Stimulated activated CD4-positive, alpha-beta T cell treated with anti-CD3 and anti-CD28 coated beads, Interleukin-12 subunit alpha, Interleukin-12 subunit beta, amount 100 ng/mL, for 48 hours (primary cell): ENCODE results near the gene SDHA.
"Not testable (repeated sequence)": the region's sequence is repeated elsewhere in the genome, so short reads cannot be mapped to it uniquely, and the experiment has no call there.

Experiments
- DNase-seq, 3 donors: peaks; one replicate each; pipeline ENCODE4 v3.0.0-alpha.2; 2020; ENCODE audit warnings: low read depth in 2 of 3, low spot score in 1 of 3

SDHA gene

DNA sequence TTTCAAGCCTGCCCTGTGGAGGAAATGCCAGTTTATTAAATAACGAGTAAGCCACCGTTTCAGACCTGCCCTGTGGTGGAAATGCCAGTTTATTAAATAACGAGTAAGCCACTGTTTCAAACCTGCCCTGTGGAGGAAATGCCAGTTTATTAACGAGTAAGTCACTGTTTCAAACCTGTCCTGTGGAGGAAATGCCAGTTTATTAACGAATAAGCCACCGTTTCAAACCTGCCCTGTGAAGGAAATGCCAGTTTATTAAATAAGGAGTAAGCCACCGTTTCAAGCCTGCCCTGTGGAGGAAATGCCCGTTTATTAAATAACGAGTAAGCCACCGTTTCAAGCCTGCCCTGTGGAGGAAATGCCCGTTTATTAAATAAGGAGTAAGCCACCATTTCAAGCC is 33.9 kb downstream of the SDHA start:
- not testable (repeated sequence) for DNase-seq

DNA sequence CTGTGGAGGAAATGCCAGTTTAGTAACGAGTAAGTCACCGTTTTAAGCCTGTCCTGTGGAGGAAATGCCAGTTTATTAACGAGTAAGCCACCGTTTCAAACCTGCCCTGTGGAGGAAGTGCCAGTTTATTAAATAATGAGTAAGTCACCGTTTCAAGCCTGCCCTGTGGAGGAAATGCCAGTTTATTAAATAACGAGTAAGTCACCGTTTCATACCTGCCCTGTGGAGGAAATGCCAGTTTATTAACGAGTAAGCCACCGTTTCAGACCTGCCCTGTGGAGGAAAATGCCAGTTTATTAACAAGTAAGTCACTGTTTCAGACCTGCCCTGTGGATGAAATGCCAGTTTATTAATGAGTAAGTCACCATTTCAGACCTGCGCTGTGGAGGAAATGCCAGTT is 34.4 kb downstream of the SDHA start:
- DNase-seq: no peak

DNA sequence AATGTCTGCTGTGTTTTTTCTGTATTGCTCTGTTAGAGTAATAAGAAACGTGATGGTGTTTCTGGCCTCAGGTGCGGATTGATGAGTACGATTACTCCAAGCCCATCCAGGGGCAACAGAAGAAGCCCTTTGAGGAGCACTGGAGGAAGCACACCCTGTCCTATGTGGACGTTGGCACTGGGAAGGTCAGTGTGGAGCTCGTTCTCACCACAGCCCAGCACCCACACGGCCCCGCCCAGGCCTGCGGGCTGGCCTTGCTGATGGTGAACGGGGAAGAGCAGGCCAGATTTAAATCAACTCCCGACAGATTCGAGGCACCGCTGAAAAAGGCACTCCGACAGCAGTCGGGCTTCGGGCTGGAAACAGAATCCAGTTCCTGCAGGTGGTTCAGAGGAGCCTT is 36.2 kb downstream of the SDHA start:
- not testable (repeated sequence) for DNase-seq

DNA sequence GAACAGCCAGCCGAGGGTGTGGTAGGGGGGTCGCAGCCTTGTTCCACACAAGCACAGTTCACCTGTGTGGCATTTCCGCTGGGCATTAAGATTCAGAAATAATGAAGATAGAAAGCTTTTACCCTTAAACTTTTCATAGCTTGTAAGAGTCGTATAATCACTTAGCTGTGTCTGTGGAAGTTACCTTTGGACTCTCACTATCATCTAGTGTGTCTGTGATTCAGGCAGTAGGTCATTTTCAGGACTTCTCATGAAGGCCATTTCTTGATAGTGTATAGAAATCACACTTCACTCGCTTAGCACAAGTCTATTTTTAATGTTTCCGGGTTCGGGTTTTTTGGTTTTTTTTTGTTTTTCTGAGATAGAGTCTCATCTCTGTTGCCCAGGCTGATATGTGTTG is 37.0 kb downstream of the SDHA start:
- not testable (repeated sequence) for DNase-seq

DNA sequence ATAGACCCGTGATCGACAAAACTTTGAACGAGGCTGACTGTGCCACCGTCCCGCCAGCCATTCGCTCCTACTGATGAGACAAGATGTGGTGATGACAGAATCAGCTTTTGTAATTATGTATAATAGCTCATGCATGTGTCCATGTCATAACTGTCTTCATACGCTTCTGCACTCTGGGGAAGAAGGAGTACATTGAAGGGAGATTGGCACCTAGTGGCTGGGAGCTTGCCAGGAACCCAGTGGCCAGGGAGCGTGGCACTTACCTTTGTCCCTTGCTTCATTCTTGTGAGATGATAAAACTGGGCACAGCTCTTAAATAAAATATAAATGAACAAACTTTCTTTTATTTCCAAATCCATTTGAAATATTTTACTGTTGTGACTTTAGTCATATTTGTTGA is 38.2 kb downstream of the SDHA start:
- DNase-seq: not testable (repeated sequence)

DNA sequence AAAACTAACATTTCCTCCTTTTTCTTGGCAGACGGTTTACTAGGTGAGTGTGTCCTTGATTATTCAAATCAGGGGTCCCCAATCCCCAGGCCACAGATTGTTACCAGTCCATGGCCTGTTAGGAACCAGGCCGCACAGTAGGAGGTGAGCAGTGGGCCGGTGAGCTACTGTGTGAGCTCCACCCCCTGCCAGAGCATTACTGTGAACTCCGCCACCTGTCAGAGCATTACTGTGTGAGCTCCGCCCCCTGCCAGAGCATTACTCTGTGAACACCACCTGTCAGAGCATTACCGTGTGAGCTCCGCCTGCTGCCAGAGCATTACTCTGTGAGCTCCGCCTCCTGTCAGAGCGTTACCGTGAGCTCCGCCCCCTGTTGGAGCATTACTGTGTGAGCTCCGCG is 39.0 kb downstream of the SDHA start:
- DNase-seq: no peak

DNA sequence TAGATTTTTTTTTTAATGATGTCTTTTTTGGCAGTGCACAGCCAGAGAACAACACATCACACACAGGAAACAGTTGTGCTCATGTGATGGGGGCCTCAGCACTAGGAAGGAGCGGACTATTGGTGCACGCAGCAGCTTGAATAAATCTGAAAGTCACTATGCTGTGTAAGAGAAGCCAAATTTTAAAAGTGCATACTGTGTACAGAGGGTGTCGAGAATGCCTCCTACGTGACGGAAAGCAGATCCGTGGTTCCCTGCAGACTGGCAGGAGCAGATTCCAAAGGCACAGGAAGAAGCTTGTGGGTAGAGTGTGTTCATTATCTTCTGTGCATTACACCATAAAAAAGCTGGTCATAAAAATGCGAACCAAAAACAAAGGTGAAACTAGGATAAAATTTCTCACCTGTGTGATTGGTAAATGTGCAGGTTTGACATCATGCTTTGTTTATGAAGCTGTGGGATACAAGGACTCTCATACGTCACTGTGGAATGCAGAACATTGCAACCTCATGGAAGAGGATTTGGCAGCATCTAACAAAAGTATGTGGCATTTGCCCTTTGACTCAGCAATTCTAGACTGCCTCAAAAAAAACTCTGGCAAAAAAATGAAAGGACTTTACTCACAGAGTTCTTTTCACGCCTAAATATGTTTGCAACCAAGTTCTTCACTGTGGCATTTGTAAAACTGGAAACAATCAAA is 45.3 kb downstream of the SDHA start:
- DNase-seq: not testable (repeated sequence)

DNA sequence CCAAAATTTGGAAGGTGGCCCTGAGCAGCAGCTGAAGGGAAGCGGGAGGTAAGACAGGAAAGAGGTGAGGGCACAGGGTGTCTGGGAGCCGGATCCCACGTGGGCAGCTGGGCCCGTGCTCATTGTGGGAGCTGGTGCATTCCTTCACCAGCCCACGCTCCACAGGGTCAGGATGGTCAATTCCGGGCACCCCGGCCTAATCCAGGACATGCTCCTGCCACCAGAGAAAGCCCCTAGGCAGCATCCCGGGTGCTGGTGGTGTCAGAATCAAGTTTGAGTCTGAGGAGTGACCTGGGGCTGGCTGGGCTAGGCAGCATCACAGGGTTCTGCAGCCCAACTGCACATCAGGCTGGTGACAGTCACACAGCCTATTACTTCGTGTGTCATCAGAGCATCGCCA is 46.2 kb downstream of the SDHA start:
- no peak for DNase-seq

DNA sequence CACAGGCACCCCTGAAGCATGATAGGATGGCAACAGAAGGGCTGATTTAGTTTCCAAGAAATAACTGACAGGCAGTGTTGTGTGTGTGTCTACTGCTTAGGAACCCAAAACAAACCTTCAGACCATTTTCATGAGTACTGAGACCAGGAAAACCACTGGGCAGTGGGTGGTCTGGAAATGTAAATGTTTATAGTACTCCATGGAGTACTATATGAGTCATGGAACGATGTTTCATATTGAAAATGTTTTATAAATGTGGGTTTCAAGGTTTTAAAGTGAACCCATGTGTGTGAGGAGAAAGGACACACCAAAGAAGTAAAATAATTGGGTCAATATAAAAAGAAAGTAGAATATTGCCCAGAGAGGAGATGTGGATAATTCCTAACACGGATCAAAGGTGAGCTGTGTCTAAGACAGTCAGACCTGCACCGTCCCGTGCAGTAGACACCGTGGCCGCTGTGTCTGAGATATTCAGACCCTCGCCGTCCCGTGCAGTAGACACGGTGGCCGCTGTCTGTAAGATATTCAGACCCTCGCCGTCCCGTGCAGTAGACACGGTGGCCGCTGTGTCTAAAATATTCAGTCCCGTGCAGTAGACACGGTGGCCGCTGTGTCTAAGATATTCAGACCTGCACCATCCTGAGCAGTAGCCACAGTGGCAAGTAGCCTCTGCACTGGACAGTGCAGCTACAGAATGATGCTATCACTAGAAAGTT is 48.3 kb downstream of the SDHA start:
- not testable (repeated sequence) for DNase-seq

DNA sequence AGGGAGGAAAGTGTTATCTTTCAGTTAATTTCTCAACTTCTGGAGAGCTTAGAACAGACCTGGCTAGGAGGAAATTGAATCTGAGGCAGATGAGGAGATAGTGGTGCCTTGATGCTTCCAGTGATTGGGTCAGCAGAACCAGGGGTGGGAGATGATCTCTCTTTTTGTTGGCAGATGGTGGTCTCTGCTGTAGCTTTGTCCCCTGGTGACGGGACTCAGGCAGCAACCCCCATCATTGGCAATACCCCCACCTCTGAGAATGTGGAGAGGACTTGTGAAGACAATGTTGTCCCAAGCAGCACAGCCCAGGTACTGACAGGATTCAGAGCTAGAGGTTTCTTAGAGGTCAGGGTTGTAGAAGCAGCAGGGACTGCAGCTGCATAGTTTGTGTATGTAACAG is 49.6 kb downstream of the SDHA start:
- no peak for DNase-seq

DNA sequence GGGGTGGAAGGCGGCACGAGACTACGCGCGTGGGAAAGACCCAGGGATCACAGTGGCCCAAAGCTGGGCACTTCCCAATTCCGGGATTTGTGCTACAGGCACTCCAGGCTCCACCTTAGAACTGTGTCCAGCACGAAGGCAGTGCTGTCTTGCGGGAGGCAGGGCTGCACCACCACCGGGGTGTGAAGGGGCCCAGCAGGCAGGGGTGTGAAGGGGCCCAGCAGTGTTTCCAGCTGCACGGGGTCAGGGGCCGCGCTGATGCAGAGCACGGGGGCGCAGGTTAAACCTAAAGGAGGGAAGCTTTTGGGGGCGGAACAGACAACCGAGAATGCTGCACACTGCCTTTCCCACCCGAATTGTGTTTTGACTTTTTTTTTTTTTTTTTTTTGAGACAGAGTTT is 52.2 kb downstream of the SDHA start:
- no peak for DNase-seq

DNA sequence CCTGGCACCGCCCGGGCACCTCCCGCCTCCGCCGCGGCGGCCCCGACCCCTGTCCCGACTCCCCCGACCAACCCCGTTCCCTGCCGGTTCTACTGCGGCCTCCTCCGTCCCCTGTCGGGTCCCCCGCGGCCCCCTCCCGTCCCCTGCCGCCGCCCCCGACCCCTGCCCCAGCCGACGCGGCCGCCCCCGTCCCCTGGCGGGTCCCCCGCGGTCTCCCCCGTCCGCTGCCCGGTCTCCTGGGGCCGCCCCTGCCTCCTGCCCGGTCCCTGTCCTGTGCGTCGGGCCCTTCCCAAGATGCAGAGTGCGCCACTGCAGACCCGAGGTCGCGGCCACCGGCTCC is 53.7 kb downstream of the SDHA start:
- not testable (repeated sequence) for DNase-seq

DNA sequence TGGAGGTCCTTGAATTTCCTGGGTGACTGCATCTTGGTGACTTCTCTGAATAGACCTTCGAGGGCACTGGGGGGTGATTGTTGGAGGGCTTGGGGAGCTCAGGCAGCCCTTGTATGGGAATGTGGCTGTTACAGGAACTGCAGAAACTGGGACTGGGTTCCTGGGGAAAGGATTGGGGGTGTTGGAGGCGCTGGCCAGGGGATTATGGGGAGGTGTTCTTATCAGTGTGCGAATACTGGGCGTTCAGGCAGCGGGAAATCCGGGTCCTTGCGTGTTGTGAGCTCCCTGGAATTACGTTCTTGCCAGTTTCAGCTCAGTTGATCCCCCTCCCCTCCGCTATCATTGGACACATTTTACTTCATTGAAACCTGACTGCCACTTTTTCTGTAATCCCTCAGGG is 55.0 kb downstream of the SDHA start:
- not testable (repeated sequence) for DNase-seq

DNA sequence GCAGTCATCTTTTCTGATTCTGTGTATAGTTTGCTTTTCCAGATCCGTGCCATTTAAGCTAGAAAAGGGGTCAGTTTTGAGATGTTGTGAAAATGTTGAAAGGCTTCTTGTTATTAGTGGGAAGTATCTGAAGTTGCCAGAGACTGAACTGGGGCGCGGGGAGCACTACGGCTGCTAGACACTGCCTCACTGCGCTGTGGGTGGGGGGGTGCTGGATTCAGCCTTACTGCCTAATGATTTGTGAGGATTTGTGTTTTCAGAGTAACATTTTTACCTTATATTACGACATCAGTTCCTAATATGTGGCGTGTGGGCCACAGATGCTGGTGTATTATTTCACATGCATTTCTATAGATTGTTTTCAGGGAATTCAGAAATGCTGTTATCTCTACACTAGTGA is 55.4 kb downstream of the SDHA start:
- not testable (repeated sequence) for DNase-seq

DNA sequence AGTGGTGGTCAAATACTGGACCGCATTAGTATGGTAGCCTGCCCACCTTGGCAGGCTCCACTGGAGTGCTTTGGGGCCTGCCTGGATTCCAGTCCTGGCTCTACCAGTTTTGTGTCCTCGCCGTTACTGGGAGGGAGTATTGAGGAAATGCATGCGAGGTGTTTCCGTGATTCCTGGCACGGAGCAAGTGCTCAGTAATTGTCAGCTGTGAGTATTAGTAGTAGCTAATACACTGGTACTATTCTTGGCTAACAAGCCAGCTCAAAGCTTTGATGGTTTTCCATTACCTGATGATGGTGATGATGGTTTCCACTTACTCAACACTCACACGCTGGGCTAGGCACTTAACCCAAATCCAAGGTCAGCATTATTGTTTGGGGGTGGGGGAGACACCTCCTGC is 56.2 kb downstream of the SDHA start:
- DNase-seq: not testable (repeated sequence)

DNA sequence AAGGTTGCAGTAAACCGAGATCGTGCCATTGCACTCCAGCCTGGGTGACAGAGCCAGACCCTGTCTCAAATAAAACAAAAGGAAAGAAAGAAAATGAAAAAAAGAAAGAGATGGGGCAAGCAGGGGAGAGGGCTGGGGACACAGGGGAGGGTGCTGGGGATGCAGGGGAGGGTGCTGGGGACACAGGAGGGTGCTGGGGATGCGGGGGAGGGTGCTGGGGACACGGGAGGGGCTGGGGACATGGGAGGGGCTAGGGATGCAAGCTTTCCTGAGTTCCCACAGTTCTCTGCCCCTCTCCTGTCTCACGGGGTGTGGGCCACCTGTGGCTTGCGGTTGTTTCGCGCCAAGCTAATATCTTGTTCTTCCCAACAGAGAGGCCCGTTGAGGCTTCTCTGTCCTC is 60.5 kb downstream of the SDHA start:
- DNase-seq: no peak

DNA sequence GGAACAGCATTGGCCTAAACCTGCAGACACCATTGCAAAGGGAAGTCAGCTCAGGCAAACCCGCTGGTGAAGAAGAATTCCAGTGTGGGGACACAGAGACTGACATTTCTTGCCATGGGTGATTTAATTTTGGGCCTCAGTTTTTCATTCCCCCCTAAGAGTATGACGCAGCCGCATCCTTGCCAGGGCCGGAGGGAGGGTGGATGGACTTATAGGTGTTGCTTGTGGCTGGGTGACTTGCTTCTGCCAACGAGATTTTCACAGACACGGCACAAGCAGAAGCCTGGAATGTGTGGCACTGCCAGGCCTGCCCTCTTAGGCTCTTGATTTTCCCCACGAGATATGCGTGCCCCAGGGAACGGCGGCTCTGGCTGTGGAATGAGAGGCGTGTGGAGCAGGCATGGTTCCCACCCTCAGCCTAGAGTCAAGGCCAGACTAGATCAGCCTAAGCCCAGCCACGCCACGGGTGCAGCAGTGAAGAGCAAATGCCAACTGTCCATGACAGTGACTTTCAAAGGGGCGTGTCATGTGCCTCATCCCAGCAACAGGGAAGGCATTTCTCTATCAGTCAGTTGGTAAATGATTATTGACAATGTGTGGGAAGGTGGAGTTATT is 61.0 kb downstream of the SDHA start:
- DNase-seq: not testable (repeated sequence)

DNA sequence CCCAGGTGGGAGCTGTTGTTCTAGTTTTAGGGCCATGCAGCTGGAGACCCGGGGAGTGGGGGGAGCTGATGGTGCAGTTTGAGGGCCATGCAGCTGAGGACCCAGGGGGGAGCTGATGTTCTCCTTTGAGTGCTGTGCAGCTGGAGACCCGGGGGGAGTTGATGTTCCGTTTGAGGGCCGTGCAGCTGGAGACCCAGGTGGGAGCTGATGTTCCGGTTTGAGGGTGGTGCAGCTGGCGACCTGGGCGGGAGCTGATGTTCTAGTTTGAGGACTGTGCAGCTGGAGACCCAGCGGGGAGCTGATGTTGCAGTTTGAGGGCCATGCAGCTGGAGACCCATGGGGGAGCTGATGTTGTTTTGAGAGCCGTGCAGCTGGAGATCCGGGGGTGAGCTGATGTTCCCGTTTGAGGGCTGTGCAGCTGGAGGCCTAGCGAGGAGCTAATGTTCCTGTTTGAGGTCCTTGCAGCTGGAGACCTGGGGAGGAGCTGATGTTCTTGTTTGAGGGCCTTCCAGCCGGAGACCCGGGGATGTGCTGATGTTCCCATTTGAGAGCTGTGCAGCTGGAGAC is 68.0 kb downstream of the SDHA start:
- no peak for DNase-seq

DNA sequence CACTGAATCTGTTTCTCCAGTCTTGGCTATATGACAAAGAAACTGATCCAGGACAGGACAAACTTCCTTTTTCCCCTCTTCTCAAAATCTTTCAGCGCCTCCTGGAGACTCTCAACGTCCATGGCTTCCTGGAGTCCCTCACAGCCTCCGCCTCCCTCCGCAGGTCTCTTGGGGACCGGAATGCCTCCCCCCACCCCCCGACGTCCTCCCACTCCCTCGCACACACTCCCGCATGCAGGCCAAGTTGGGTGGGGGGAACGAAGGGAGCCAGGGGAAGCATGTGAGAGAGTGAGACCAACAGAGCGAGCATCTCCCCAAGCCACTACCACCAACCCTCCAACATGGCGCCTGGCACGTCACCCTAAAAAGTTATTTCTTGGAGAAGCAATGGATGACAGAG is 72.1 kb downstream of the SDHA start:
- DNase-seq: not testable (repeated sequence)

DNA sequence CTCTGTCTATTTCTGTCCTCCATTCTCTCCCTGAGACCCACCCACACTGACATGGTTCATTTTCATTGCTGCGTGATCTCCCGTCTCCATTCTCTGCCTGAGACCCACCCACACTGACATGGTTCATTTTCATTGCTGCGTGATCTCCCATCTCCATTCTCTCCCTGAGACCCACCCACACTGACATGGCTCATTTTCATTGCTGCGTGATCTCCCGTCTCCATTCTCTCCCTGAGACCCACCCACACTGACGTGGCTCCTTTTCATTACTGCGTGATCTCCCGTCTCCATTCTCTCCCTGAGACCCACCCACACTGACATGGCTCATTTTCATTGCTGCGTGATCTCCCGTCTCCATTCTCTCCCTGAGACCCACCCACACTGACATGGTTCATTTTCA is 73.2 kb downstream of the SDHA start:
- DNase-seq: not testable (repeated sequence)

DNA sequence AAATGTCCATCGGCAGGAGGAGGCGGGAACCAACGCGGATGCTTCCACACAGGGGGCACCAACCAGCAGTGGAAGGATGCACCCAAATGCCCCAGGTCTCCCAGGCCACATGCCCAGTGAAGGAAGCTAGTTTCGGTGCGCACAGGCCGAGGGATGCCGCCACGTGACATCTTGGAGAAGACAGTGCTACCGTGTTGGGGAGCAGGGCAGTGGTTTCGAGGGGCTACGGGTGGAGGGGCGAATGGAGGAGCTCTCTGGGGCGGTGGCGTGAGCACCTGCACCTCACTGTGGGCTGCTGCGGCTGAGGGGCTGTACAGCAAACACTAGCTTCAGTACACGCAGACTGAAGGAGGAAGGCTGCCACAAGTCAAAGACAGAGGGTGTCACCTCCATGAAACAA is 76.7 kb downstream of the SDHA start:
- DNase-seq: not testable (repeated sequence)

DNA sequence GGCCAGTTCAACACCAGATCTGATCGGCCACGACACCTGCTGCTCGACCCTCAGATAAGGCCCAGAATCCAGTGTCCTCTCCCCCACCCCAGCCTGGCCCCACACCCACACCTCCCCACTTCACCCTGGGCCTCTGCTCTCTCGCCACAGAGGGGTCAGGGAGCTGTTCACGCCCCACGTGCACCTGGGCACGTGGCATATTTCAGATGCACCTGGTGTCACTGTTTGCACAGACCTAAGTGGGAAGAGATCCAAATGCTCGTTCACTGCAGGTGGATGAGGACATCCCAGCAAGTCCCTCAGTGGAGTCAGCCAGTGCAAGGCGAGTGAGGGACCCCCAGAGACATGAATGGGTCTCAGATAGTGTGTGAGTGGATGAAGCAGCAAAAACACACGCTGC is 78.1 kb downstream of the SDHA start:
- not testable (repeated sequence) for DNase-seq
